Measurements from ENCODE around the gene STK32C.

DNA sequence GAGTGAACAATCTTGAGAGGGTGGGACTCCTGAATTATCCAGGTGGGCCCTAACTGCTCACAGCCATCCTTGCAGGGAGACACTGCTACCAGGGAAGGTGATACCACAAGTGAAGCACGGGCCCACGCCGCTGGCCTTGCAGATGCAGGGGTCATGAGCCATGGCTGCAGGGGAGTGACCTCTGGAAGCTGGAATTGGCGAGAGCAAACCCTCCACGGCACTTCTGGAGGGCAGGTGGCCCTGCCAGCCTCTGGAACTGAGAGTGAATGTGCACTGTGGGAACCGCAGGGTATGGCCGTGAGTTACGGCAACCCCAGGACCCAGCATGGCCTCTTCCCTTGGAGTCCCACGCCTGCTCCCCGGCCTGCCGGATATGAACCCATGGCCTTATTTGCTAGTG, 37.5 kb downstream of the STK32C start:
- TF ChIP-seq, protein P1, sequence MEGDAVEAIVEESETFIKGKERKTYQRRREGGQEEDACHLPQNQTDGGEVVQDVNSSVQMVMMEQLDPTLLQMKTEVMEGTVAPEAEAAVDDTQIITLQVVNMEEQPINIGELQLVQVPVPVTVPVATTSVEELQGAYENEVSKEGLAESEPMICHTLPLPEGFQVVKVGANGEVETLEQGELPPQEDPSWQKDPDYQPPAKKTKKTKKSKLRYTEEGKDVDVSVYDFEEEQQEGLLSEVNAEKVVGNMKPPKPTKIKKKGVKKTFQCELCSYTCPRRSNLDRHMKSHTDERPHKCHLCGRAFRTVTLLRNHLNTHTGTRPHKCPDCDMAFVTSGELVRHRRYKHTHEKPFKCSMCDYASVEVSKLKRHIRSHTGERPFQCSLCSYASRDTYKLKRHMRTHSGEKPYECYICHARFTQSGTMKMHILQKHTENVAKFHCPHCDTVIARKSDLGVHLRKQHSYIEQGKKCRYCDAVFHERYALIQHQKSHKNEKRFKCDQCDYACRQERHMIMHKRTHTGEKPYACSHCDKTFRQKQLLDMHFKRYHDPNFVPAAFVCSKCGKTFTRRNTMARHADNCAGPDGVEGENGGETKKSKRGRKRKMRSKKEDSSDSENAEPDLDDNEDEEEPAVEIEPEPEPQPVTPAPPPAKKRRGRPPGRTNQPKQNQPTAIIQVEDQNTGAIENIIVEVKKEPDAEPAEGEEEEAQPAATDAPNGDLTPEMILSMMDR (IDR thresholded peaks at IDR 0.05), result no peak
- TF ChIP-seq POLR2A (IDR thresholded peaks at IDR 0.05) (no peak), EP300 (IDR thresholded peaks at IDR 0.05) (no peak), POLR2AphosphoS5 (IDR thresholded peaks at IDR 0.05) (no peak)

All from upper lobe of left lung (tissue), 4 donors.